H1 (cell line): ENCODE measurements around the gene TMEM117. TPM values are rescaled to one million over a fixed set of nuclear protein-coding genes. Genes with fewer than 3 reads are reported as not detected.

Experiments
- CTCF ChIA-PET: fragments of 300-600 bp; sonication (Branson Sonifier 250); formaldehyde crosslinking; loops from one replicate; lab custom pipeline; 2021; ENCODE audit not compliant: partially characterized antibody; lab: Charles Lee
- POLR2A ChIA-PET: fragments of 300-600 bp; sonication (Branson Sonifier 250); formaldehyde crosslinking; loops from one replicate; lab custom pipeline; 2021; ENCODE audit warnings: inconsistent platforms; ENCODE audit not compliant: partially characterized antibody; lab: Charles Lee
- DNase-seq, 2 experiments: peaks; one replicate each; pipeline versions ENCODE4 v3.0.0 to v3.0.0-alpha.2; 2010 to 2022; ENCODE audit warnings: low spot score in 2 of 2, low read depth in 1 of 2, mixed read lengths in 1 of 2
- FAIRE-seq: peaks from 2 replicates; lab custom pipeline; 2011; peaks lifted over from hg19 to GRCh38; lab: Jason Lieb, UNC
- H2AFZ ChIP-seq: 2 replicates; pipeline ENCODE4 v1.8.1; 2012; ENCODE audit warnings: low read length, inconsistent platforms
- H2AK5ac ChIP-seq: 2 replicates; pipeline ENCODE4 v1.6.1; 2013; ENCODE audit warnings: low read depth, low read length
- H2BK120ac ChIP-seq: replicated peaks from 2 replicates; pipeline ENCODE3; 2013; ENCODE audit warnings: low read depth, low read length, inconsistent platforms
- H2BK12ac ChIP-seq: 2 replicates; pipeline ENCODE4 v1.6.1; 2013; ENCODE audit warnings: low read depth, low read length
- H2BK15ac ChIP-seq: 2 replicates; pipeline ENCODE4 v1.6.1; 2013; ENCODE audit warnings: low read length
- H2BK20ac ChIP-seq: 2 replicates; pipeline ENCODE4 v1.6.1; 2013; ENCODE audit warnings: low read length
- H2BK5ac ChIP-seq: 2 replicates; pipeline ENCODE4 v1.6.1; 2013; ENCODE audit warnings: low read depth, low read length
- H3K14ac ChIP-seq: 2 replicates; pipeline ENCODE4 v1.6.1; 2013; ENCODE audit warnings: inconsistent platforms; ENCODE audit not compliant: insufficient read length
- H3K18ac ChIP-seq: 2 replicates; pipeline ENCODE4 v1.6.1; 2013; ENCODE audit warnings: low read length; ENCODE audit errors: extremely low read depth
- H3K23ac ChIP-seq: 2 replicates; pipeline ENCODE4 v1.6.1; 2013; ENCODE audit warnings: inconsistent platforms; ENCODE audit not compliant: insufficient read length
- H3K23me2 ChIP-seq: 2 replicates; pipeline ENCODE4 v1.6.1; 2013; ENCODE audit warnings: low read depth, low read length
- H3K27ac ChIP-seq: 2 replicates; pipeline ENCODE4 v1.6.1; 2011; ENCODE audit warnings: low read depth, low read length, inconsistent platforms
- H3K27me3 ChIP-seq, 4 experiments: replicated peaks in 1 of 4; 1 replicate in 1 of 4; 2 replicates in 3 of 4; pipeline versions ENCODE4 v1.6.1 to v1.8.1; 2011 to 2013; ENCODE audit warnings: low read length in 3 of 4, mild to moderate bottlenecking in 3 of 4, inconsistent platforms in 2 of 4, mixed read lengths in 2 of 4, moderate library complexity in 1 of 4; ENCODE audit not compliant: control insufficient read depth in 3 of 4, insufficient read depth in 3 of 4; ENCODE audit errors: extremely low read depth in 1 of 4
- H3K36me3 ChIP-seq, 4 experiments: 2 replicates each; pipeline versions ENCODE4 v1.6.1 to v1.8.1; 2011 to 2013; ENCODE audit warnings: mild to moderate bottlenecking in 4 of 4, low read length in 3 of 4, moderate library complexity in 2 of 4, control low read depth in 1 of 4, inconsistent platforms in 1 of 4; ENCODE audit not compliant: insufficient read depth in 4 of 4, control insufficient read depth in 2 of 4
- H3K4ac ChIP-seq: replicated peaks from 2 replicates; pipeline ENCODE3; 2013; ENCODE audit warnings: low read length, low read depth, mixed read lengths, inconsistent platforms; ENCODE audit not compliant: insufficient read length
- H3K4me1 ChIP-seq, 4 experiments: replicated peaks in 1 of 4; 1 replicate in 1 of 4; 2 replicates in 3 of 4; pipeline versions ENCODE4 v1.6.1 to v1.8.1; 2011 to 2013; ENCODE audit warnings: low read length in 3 of 4, inconsistent platforms in 2 of 4, mixed read lengths in 1 of 4; ENCODE audit not compliant: insufficient read depth in 4 of 4, control insufficient read depth in 3 of 4
- H3K4me2 ChIP-seq, 2 experiments: 2 replicates each; pipeline versions ENCODE4 v1.6.1 to v1.8.1; 2011 to 2013; ENCODE audit warnings: low read depth in 2 of 2, low read length in 2 of 2, control low read depth in 1 of 2, inconsistent platforms in 1 of 2, mild to moderate bottlenecking in 1 of 2; ENCODE audit not compliant: insufficient read depth in 1 of 2
- H3K4me3 ChIP-seq, 4 experiments: fragments of 200-600, 300-600 bp in 1 of 4; sonication (generic), shearing (Covaris generic), sonication (Bioruptor Twin) in 1 of 4; 2 replicates each; pipeline versions ENCODE4 v1.5.1 to v1.8.1; 2011 to 2016; ENCODE audit warnings: low read length in 4 of 4, low read depth in 3 of 4, control low read depth in 2 of 4, inconsistent platforms in 2 of 4, mild to moderate bottlenecking in 2 of 4, mixed read lengths in 1 of 4, moderate library complexity in 1 of 4; ENCODE audit not compliant: insufficient read depth in 2 of 4; ENCODE audit errors: extremely low read depth in 1 of 4
- H3K56ac ChIP-seq: replicated peaks from 2 replicates; pipeline ENCODE3; 2013; ENCODE audit warnings: low read depth, mild to moderate bottlenecking, mixed read lengths, low read length, inconsistent platforms; ENCODE audit not compliant: insufficient read length
- H3K79me1 ChIP-seq: 2 replicates; pipeline ENCODE4 v1.6.1; 2013; ENCODE audit warnings: low read depth, low read length, control low read depth
- H3K79me2 ChIP-seq, 2 experiments: 2 replicates each; pipeline versions ENCODE4 v1.6.1 to v1.8.1; 2012 to 2013; ENCODE audit warnings: low read length in 2 of 2, mild to moderate bottlenecking in 2 of 2, inconsistent platforms in 1 of 2; ENCODE audit not compliant: insufficient read depth in 2 of 2, control insufficient read depth in 1 of 2
- H3K9ac ChIP-seq, 4 experiments: replicated peaks in 1 of 4; 1 replicate in 1 of 4; 2 replicates in 3 of 4; pipeline versions ENCODE4 v1.6.1 to v1.8.1; 2011 to 2013; ENCODE audit warnings: low read depth in 3 of 4, low read length in 3 of 4, control low read depth in 2 of 4, mild to moderate bottlenecking in 2 of 4, moderate library complexity in 2 of 4, inconsistent platforms in 1 of 4; ENCODE audit errors: extremely low read depth in 1 of 4
- H3K9me3 ChIP-seq, 2 experiments: 2 replicates each; pipeline versions ENCODE4 v1.6.1 to v1.8.1; 2012 to 2013; ENCODE audit warnings: mild to moderate bottlenecking in 2 of 2, moderate library complexity in 2 of 2, control low read depth in 1 of 2, inconsistent platforms in 1 of 2, low read depth in 1 of 2, low read length in 1 of 2, mixed read lengths in 1 of 2; ENCODE audit not compliant: insufficient read depth in 2 of 2
- H4K20me1 ChIP-seq, 2 experiments: replicated peaks in 1 of 2; 2 replicates each; pipeline versions ENCODE3 to v1.8.1; 2011 to 2013; ENCODE audit warnings: inconsistent platforms in 2 of 2, low read length in 2 of 2, mild to moderate bottlenecking in 1 of 2; ENCODE audit not compliant: insufficient read depth in 2 of 2, control insufficient read depth in 1 of 2
- H4K5ac ChIP-seq: 2 replicates; pipeline ENCODE4 v1.6.1; 2013; ENCODE audit warnings: low read length, low read depth, mixed read lengths, inconsistent platforms; ENCODE audit not compliant: insufficient read length
- H4K8ac ChIP-seq: 2 replicates; pipeline ENCODE4 v1.8.0; 2013; ENCODE audit warnings: mild to moderate bottlenecking, moderate library complexity, low read length, inconsistent platforms; ENCODE audit not compliant: insufficient read depth; ENCODE audit errors: extremely low read depth
- H4K91ac ChIP-seq: replicated peaks from 2 replicates; pipeline ENCODE3; 2013; ENCODE audit warnings: low read length, mixed read lengths, inconsistent platforms; ENCODE audit not compliant: insufficient read length
- CBX5 ChIP-seq: fragments of 300-800, 300-1000 bp; sonication (generic); IDR thresholded peaks from 2 replicates; pipeline ENCODE4 v1.7.1; 2016; ENCODE audit warnings: antibody characterized with exemption, low read length, low read depth
- CEBPB ChIP-seq: IDR thresholded peaks from 2 replicates; pipeline ENCODE4 v1.6.1; 2012; ENCODE audit warnings: low read depth, low read length
- CHD1 ChIP-seq: IDR thresholded peaks from 2 replicates; pipeline ENCODE4 v1.6.1; 2012; ENCODE audit warnings: low read depth, low read length, improper control_type of control experiment
- CTBP2 ChIP-seq: IDR thresholded peaks from 2 replicates; pipeline ENCODE4 v1.7.0; 2011; ENCODE audit warnings: borderline replicate concordance, mild to moderate bottlenecking, moderate library complexity, mixed read lengths, low read length; ENCODE audit not compliant: insufficient read depth, insufficient read length
- EP300 ChIP-seq, 2 experiments: IDR thresholded peaks; 1 replicate in 1 of 2; 2 replicates in 1 of 2; pipeline ENCODE4 v1.6.1; 2011 to 2012; ENCODE audit warnings: low read depth in 2 of 2, low read length in 2 of 2, mild to moderate bottlenecking in 2 of 2, borderline replicate concordance in 1 of 2, inconsistent platforms in 1 of 2, moderate library complexity in 1 of 2
- JUN ChIP-seq: IDR thresholded peaks from 2 replicates; pipeline ENCODE4 v1.6.1; 2011; ENCODE audit warnings: low read depth, mild to moderate bottlenecking, improper control_type of control experiment, low read length
- KDM5A ChIP-seq: fragments of 200-600 bp; IDR thresholded peaks from 2 replicates; pipeline ENCODE4 v1.7.1; 2012; ENCODE audit warnings: mild to moderate bottlenecking, low read length, inconsistent platforms, mixed read lengths
- PHF8 ChIP-seq: fragments of 200-600 bp; sonication (generic); conservative IDR thresholded peaks from 2 replicates; pipeline ENCODE4 v1.7.1; 2012; ENCODE audit warnings: low read depth, mild to moderate bottlenecking, inconsistent platforms, low read length, moderate library complexity
- POLR2A ChIP-seq, 2 experiments: IDR thresholded peaks; 1 replicate in 1 of 2; 2 replicates in 1 of 2; pipeline ENCODE4 v1.6.1; 2011; ENCODE audit warnings: low read depth in 2 of 2, low read length in 2 of 2, mild to moderate bottlenecking in 2 of 2; ENCODE audit errors: control extremely low read depth in 1 of 2
- POU5F1 ChIP-seq: IDR thresholded peaks from 2 replicates; pipeline ENCODE4 v1.6.1; 2011; ENCODE audit warnings: low read depth, mild to moderate bottlenecking, low read length, moderate library complexity
- SIRT6 ChIP-seq: IDR thresholded peaks from one replicate; pipeline ENCODE4 v1.7.1; 2012; ENCODE audit warnings: low read length, inconsistent platforms
- SIX5 ChIP-seq: IDR thresholded peaks from 2 replicates; pipeline ENCODE4 v1.6.1; 2011; ENCODE audit warnings: mild to moderate bottlenecking, low read depth, low read length
- SP2 ChIP-seq: IDR thresholded peaks from 2 replicates; pipeline ENCODE4 v1.6.1; 2012; ENCODE audit warnings: mild to moderate bottlenecking, low read length, inconsistent platforms
- SUZ12 ChIP-seq: fragments of 200-600 bp; sonication (generic); IDR thresholded peaks from 2 replicates; pipeline ENCODE4 v1.6.1; 2012; ENCODE audit warnings: mild to moderate bottlenecking, inconsistent platforms, low read length, moderate library complexity, mixed read lengths
- TAF1 ChIP-seq: IDR thresholded peaks from 2 replicates; pipeline ENCODE4 v1.6.1; 2011; ENCODE audit warnings: mild to moderate bottlenecking, low read depth, low read length
- WGBS, 2 experiments: shearing (Covaris generic) in 1 of 2; methylation state at CpG; one replicate each; pipeline versions ENCODE4 v1.1.6 to v1.1.7; 2013 to 2015; ENCODE audit warnings: low lambda C conversion rate in 2 of 2, mixed read lengths in 2 of 2, inconsistent platforms in 1 of 2, low coverage in 1 of 2, missing lambda C conversion rate in 1 of 2; ENCODE audit not compliant: insufficient replicate concordance in 2 of 2, insufficient coverage in 1 of 2, insufficient read length in 1 of 2; ENCODE audit errors: extremely low coverage in 1 of 2, missing lambda C conversion rate in 1 of 2; 5-methylcytosine and 5-hydroxymethylcytosine counted together
- polyA plus RNA-seq, 7 experiments: library from polyadenylated mRNA; depleted of rRNA in 3 of 7; stranded (reverse) in 5 of 7; unstranded in 2 of 7; fragments of >200 nt in 5 of 7; fragments of 200-250 nt in 2 of 7; gene quantifications; 1 replicate in 5 of 7; 2 replicates in 1 of 7; 4 replicates in 1 of 7; pipeline versions ENCODE4 v1.2.1 to v1.2.3, GENCODE V29; 2011 to 2013; ENCODE audit warnings: missing spikeins in 2 of 7, mixed read lengths in 2 of 7
- total RNA-seq: library from RNA; stranded (reverse); fragmentation: NEBNext Ultra II Directional; extraction: Animal tissue kit (Norgen Biotek cat#: 25700); gene quantifications from 2 replicates; pipeline ENCODE4 v1.2.1, GENCODE V29; 2021

TMEM117 gene
- total and polyA plus RNA-seq, 2 of the 8 experiments (the other 6 are each of a cell fraction or from before 2014, with no cell fraction given) = 0.80 to 1.4 TPM

- FAIRE-seq = no peak
- CTCF ChIA-PET = no interaction called here
- TF ChIP-seq CEBPB = no peak
- no peak for TF ChIP-seq PHF8
- no peak for TF ChIP-seq POLR2A (IDR thresholded peaks at IDR 0.05; ENCODE audit: control extremely low read depth in 1 of 2, low read depth in 2 of 2, low read length in 2 of 2)
- no peak for TF ChIP-seq EP300 (IDR thresholded peaks at IDR 0.05; ENCODE audit: borderline replicate concordance in 1 of 2, low read depth in 2 of 2, low read length in 2 of 2)
- TF ChIP-seq SP2 = no peak
- TF ChIP-seq SIX5 = no peak
- TF ChIP-seq JUN = no peak
- no peak for TF ChIP-seq CBX5
- TF ChIP-seq SIRT6 = no peak
- TF ChIP-seq CHD1 = no peak
- no peak for TF ChIP-seq POU5F1
- TF ChIP-seq TAF1 = no peak
- no peak for TF ChIP-seq SUZ12
- no peak for TF ChIP-seq CTBP2
- TF ChIP-seq KDM5A = no peak
These were observed 256.2 kb downstream of the TMEM117 start for GRCh38 chr12:44091948-44092606.

More at GRCh38 chr12:44091948-44092606, 256.2 kb downstream of the TMEM117 start:
- no peak overlapping the region for H2AFZ ChIP-seq
- H3K14ac ChIP-seq = no peak overlapping the region
- DNase-seq = no peak
- H3K4ac ChIP-seq = no peak overlapping the region
- POLR2A ChIA-PET = no interaction called here
- H2BK15ac ChIP-seq = no peak overlapping the region
- H2BK120ac ChIP-seq = no peak overlapping the region
- H3K79me1 ChIP-seq = no peaks in the 10 kb centered on the region
- no peak overlapping the region for H3K56ac ChIP-seq
- H2BK5ac ChIP-seq = no peak overlapping the region
- H3K9ac ChIP-seq = no peak overlapping the region
- no peak overlapping the region for H3K4me3 ChIP-seq
- H3K27me3 ChIP-seq = no peaks in the 10 kb centered on the region
- H2AK5ac ChIP-seq = no peak overlapping the region
- H4K20me1 ChIP-seq = no peaks in the 10 kb centered on the region
- no peak overlapping the region for H4K8ac ChIP-seq
- H3K23me2 ChIP-seq = no peaks in the 10 kb centered on the region
- WGBS, 2 experiments = 91% methylated on average over 3 of the region's 3 CpGs; no CpG with 5 or more reads in 1 of the 2 experiments
- no peak overlapping the region for H4K91ac ChIP-seq
- H4K5ac ChIP-seq = no peak overlapping the region
- H3K36me3 ChIP-seq = no peaks in the 10 kb centered on the region
- no peak overlapping the region for H3K27ac ChIP-seq
- no peaks in the 10 kb centered on the region for H3K79me2 ChIP-seq
- no peak overlapping the region for H3K4me2 ChIP-seq
- no peak overlapping the region for H2BK20ac ChIP-seq
- no peak overlapping the region for H3K18ac ChIP-seq
- H3K23ac ChIP-seq = no peak overlapping the region
- no peaks in the 10 kb centered on the region; a peak in 1 of 4 replicates for H3K9me3 ChIP-seq
- H3K4me1 ChIP-seq = no peaks in the 10 kb centered on the region
- H2BK12ac ChIP-seq = no peak overlapping the region
